Activated T-helper 2 cell treated with anti-CD3 and anti-CD28 coated beads, Interferon-gamma antibody, Interleukin-2, Interleukin-4, amounts not matched to agents 10 μg/mL and 5 μg/mL and 100 μg/mL, durations not matched to agents 14 hours and 24 hours and 36 hours (primary cell): ENCODE measurements around the gene CD74. TPM values are rescaled to one million over a fixed set of nuclear protein-coding genes. Genes with fewer than 3 reads are reported as not detected.

Experiments
- DNase-seq: peaks from one replicate; pipeline ENCODE4 v3.0.0; 2021; ENCODE audit warnings: low spot score
- H3K27ac Mint-ChIP-seq: one replicate; pipeline ENCODE4 v1.8.0; 2021; ENCODE audit warnings: mixed read lengths
- H3K27me3 Mint-ChIP-seq: one replicate; pipeline ENCODE4 v1.8.0; 2021; ENCODE audit warnings: low read depth, mixed read lengths
- H3K36me3 Mint-ChIP-seq: one replicate; pipeline ENCODE4 v1.8.0; 2021; ENCODE audit warnings: low read depth, mixed read lengths
- H3K4me1 Mint-ChIP-seq: one replicate; pipeline ENCODE4 v1.8.0; 2021; ENCODE audit warnings: low read depth, mixed read lengths
- H3K4me3 Mint-ChIP-seq: one replicate; pipeline ENCODE4 v1.8.0; 2021; ENCODE audit warnings: low read depth, mild to moderate bottlenecking, moderate library complexity, mixed read lengths
- H3K9me3 Mint-ChIP-seq: one replicate; pipeline ENCODE4 v1.8.0; 2021; ENCODE audit warnings: mixed read lengths
- intact Hi-C: fragments of 100-400 bp; cut with micrococcal nuclease; formaldehyde crosslinking; loops from one replicate; pipeline ENCODE4 v1.15.1; 2023
- total RNA-seq: library from RNA; stranded (reverse); gene quantifications from 2 replicates; pipeline ENCODE4 v1.2.3, GENCODE V29; 2022

The CD74 gene
- total RNA-seq, 1 donor from 2014 or later, result 452 TPM

DNA sequence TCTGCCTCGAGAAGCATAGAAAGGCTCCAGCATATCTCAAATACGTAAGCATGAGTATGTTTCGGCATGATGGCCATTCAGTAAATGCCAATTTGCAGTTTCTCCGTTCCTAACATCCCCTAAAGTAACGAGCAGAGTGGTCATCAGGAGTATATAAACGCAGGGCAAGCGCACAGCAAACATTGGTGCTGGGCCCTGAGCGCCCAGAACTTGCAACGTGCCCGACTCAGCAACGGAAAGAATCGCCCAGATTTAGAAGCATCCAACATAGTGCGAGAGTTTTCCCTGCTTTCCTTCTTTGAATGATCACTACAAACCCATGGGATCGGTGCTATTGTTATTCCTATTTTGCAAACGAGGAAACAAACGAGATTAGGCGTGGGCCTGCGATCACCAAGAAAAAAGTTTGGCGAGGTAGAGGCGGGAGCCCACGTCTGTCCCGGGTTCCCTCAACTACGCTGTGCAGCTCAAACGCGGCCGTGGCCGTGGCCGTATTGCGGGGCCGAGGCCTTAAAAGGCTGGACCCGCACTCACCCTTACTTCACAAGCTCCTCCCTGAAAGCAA, 36.3 kb upstream of the CD74 start:
- Mint-ChIP-seq H3K9me3 (no peaks in the 10 kb centered on the region), H3K4me3 (peak overlapping the region; percentile 99), H3K27me3 (no peaks in the 10 kb centered on the region), H3K36me3 (peaks cover 56% of the 10 kb centered on the region), H3K27ac (peak overlapping the region; percentile 100), H3K4me1 (peaks cover 23% of the 10 kb centered on the region)
- no peak for DNase-seq
- intact Hi-C loops, result loop anchor here (1.0 to 2.0 kb wide), 3 partner anchors 37 to 448 kb away; partner anchors contain the start of genes CD74, HMGXB3, TCOF1 and TIGD6

DNA sequence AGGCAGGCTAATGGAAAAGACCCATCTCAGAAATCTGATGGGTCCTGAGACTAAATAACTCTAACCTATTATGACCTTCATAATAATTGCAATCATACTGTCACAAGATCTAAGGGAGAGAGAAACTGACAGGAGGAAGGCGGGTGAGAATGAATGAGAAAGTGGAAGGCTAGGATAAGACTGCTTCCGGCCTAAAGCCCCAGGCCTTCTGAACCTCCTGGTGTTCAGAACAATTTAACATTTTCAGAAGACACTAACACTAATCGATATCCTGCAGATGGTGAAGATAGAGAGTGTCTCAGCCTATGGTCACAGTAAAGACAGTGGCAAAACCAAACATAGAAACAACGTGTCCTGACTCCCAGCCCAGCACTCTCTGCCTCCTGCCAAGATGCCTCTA, 35.6 kb upstream of the CD74 start:
- Mint-ChIP-seq H3K4me3 (peak overlapping the region; percentile 99), H3K36me3 (peaks cover 63% of the 10 kb centered on the region), H3K27me3 (no peaks in the 10 kb centered on the region), H3K4me1 (peaks cover 23% of the 10 kb centered on the region), H3K9me3 (no peaks in the 10 kb centered on the region), H3K27ac (peak overlapping the region; percentile 100)
- intact Hi-C loops, result loop anchor here (2.0 kb wide), 1 partner anchor 448 kb away; the partner anchor contains the start of genes HMGXB3 and TIGD6
- no peak for DNase-seq

DNA sequence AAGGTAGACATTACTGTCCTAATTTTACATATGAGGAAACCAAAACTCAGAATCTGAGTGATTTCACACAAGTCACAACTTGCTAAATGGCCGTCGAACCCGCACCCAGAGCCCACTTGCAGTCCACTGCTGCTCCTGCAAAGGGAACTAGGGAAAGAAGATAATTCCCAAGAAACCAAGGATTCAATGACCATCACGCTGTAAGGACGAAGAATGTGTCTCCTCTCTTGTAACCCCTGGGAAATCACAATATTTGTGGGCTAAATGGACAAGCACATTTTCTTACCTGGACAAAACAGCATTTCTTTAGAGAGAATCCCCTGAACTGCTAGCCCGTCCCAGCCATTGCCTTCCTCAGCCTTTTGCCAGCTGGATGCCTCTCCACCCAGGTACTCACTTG, 34.5 kb upstream of the CD74 start:
- Mint-ChIP-seq H3K4me1 (peaks cover 23% of the 10 kb centered on the region), H3K36me3 (peaks cover 69% of the 10 kb centered on the region), H3K27ac (peak overlapping the region; percentile 52), H3K9me3 (no peaks in the 10 kb centered on the region), H3K4me3 (peak overlapping the region; percentile 99), H3K27me3 (no peaks in the 10 kb centered on the region)
- DNase-seq, result no peak
- intact Hi-C loops, result no loop called here

DNA sequence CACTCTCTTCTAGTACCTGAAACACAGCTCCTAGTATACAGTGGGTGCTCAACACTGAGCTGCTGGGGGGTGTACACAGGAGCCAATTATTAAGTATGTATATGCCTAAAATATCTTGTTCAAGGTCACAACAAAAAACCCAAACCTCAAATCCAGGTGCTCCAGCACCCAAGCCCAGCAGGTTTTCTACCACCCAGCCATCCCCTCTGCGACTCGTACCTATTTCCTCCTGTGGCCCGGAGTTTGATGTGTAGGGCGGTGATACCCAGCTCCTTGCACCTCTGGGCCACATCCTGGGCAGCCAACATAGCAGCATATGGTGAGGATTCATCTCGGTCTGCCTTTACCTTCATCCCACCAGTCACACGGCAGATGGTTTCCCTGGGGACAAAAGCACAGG, 33.9 kb upstream of the CD74 start:
- H3K27ac Mint-ChIP-seq, result peak overlapping the region; percentile 52
- no peak for DNase-seq
- H3K9me3 Mint-ChIP-seq, result no peaks in the 10 kb centered on the region
- intact Hi-C loops, result no loop called here
- peaks cover 73% of the 10 kb centered on the region for H3K36me3 Mint-ChIP-seq
- H3K4me1 Mint-ChIP-seq, result peaks cover 23% of the 10 kb centered on the region
- no peak overlapping the region for H3K4me3 Mint-ChIP-seq
- H3K27me3 Mint-ChIP-seq, result no peaks in the 10 kb centered on the region

DNA sequence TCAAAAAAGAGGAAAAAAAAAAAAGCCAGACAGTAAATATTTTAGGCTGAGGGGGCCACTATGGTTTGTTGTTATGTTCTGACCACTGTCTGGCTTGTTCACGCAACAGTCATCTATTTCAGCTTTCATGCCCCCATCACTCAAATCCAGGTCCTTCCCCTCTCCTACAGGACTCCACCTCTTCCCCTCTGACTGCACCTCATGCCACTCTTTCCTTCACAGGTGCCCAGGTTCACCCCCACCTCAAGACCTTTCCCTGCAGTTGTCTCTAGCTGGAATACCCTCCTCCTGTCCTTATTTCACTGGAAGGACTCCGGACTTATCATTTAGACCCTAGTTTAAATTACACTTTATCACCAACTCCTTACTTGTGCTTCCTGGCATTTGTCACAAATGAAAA, 33.4 kb upstream of the CD74 start:
- Mint-ChIP-seq H3K4me3 (no peak overlapping the region), H3K36me3 (peaks cover 76% of the 10 kb centered on the region), H3K4me1 (peaks cover 23% of the 10 kb centered on the region), H3K9me3 (no peaks in the 10 kb centered on the region), H3K27me3 (no peaks in the 10 kb centered on the region), H3K27ac (no peak overlapping the region)
- DNase-seq, result no peak
- intact Hi-C loops, result no loop called here

DNA sequence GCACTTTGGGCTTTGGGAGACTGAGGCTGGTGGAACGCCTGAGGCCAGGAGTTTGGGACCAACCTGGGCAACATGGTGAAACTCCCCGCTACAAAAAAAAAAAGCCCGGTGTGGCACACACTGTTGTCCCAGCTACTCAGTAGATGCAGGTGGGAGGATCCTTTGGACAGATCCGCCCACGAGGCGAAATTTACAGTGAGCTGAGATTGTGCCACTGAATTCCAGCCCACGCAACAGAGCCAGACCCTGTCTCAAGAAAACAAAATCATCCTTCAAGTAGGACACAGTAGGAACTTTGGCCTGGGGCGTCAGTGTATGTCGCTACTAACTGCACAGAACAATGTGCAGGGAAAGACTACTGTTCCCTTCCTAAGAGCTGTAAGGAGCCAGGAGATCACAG, 32.1 kb upstream of the CD74 start:
- Mint-ChIP-seq H3K4me3 (no peak overlapping the region), H3K27ac (peak overlapping the region; percentile 43), H3K4me1 (peaks cover 23% of the 10 kb centered on the region), H3K27me3 (no peaks in the 10 kb centered on the region), H3K36me3 (peaks cover 78% of the 10 kb centered on the region), H3K9me3 (no peaks in the 10 kb centered on the region)
- DNase-seq, result no peak
- intact Hi-C loops, result no loop called here

DNA sequence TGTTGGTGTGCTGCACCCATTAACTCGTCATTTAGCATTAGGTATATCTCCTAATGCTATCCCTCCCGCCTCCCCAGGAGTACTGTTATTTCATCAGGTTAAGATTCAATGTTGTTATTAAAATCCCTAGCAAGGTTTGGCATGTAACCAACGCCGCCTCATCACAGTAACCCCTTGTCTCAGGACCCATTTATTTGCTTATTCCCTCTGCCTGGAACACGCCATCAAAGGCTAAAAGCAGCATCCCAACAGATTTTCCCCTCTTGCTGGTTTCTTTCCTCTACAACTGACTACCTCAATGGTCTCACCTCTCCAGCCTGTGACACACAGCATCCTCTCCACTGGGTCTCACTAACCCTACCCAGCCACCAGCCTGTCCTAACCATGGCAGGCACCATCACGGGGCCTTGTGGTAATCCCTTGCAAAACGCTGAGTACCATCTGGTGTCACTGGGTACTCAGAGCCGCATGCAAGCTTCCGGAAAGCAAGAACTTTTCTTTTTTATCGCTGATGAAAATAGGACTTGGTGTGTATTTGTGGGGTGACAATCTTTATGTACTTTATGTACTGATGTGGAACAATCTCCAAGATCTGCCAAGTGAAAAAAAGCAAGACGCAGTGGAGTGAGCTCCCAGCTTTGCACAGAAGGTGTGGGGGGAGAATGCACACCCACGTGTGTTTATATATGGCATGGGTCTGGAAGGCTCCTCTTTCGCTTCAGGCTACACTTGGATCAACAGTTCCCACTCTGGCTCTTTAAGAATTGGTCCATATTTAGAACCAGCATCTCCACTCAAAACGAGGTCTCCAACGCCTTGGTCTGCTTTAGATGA, 30.7 kb upstream of the CD74 start:
- intact Hi-C loops, result no loop called here
- peaks cover 21% of the 10 kb centered on the region for H3K4me1 Mint-ChIP-seq
- no peak overlapping the region for H3K27ac Mint-ChIP-seq
- no peak overlapping the region for H3K4me3 Mint-ChIP-seq
- H3K9me3 Mint-ChIP-seq, result no peaks in the 10 kb centered on the region
- peaks cover 65% of the 10 kb centered on the region for H3K36me3 Mint-ChIP-seq
- H3K27me3 Mint-ChIP-seq, result no peaks in the 10 kb centered on the region
- DNase-seq, result no peak

DNA sequence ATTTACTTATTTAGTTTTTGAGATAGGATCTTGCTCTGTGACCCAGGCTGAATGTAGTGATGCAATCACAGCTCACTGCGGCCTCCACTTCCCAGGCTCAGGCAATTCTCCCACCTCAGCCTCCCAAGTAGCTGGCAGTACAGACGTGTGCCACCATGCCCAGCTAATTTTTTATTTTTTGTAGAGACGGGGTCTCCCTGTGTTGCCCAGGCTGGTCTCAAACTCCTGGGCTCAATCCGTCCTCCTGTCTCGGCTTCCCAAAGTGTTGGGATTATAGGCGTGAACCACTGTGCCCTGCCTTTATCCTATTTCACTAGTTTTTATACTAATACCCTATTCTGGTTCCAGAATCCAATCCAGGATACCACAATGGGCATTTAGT, 30.0 kb upstream of the CD74 start:
- intact Hi-C loops, result no loop called here
- Mint-ChIP-seq H3K27ac (no peak overlapping the region), H3K36me3 (peaks cover 57% of the 10 kb centered on the region)

DNA sequence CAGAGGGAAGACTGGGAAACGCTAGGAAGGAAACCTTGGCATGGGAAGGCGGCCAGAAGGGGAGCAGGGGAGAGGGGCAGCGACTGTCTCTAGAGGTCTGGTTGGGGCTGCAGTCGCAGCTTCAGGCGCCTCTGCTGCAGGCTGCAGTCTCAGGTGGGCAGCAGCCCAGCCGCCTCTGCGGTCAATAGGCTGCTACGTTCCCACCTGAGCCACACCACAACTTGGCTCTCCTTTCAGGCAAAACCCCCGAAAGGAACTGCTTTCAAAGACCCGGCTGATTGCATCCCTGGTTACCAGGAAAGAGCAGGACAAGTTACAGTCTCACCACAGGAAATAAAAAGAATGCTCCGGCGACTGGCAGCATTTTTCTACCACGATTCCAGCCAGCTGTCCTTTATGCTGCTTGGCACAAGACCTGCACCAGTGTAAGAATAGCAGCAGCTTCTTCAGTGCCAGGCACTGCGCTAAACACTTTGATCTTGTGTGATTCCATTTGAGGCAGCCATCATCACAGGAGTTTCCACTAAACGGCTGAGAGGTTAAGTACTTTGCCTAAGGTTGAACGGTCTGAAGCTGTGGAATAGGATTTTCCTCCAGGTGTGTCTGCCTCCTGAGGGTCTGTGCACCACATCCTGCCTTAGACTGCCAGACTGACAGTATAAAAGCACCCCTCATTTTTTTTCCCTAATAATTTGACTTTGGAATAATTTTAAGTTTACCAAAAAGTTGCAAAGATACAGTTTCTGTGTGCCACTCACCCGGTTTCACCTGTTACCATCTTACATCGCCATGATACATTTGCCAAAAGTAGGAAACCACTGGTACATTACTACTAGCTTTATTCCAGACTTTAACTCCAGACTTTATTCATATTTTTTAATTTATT, 29.3 kb upstream of the CD74 start:
- no peaks in the 10 kb centered on the region for H3K9me3 Mint-ChIP-seq
- H3K4me1 Mint-ChIP-seq, result peaks cover 13% of the 10 kb centered on the region
- peak overlapping the region; percentile 7 for H3K27ac Mint-ChIP-seq
- H3K4me3 Mint-ChIP-seq, result no peak overlapping the region
- peaks cover 51% of the 10 kb centered on the region for H3K36me3 Mint-ChIP-seq
- intact Hi-C loops, result no loop called here
- no peaks in the 10 kb centered on the region for H3K27me3 Mint-ChIP-seq
- no peak for DNase-seq

More for the DNA sequence above, 30.0 kb upstream of the CD74 start:
- Mint-ChIP-seq H3K4me3 (no peak overlapping the region), H3K9me3 (no peaks in the 10 kb centered on the region), H3K4me1 (peaks cover 14% of the 10 kb centered on the region), H3K27me3 (no peaks in the 10 kb centered on the region)
- no peak for DNase-seq

DNA sequence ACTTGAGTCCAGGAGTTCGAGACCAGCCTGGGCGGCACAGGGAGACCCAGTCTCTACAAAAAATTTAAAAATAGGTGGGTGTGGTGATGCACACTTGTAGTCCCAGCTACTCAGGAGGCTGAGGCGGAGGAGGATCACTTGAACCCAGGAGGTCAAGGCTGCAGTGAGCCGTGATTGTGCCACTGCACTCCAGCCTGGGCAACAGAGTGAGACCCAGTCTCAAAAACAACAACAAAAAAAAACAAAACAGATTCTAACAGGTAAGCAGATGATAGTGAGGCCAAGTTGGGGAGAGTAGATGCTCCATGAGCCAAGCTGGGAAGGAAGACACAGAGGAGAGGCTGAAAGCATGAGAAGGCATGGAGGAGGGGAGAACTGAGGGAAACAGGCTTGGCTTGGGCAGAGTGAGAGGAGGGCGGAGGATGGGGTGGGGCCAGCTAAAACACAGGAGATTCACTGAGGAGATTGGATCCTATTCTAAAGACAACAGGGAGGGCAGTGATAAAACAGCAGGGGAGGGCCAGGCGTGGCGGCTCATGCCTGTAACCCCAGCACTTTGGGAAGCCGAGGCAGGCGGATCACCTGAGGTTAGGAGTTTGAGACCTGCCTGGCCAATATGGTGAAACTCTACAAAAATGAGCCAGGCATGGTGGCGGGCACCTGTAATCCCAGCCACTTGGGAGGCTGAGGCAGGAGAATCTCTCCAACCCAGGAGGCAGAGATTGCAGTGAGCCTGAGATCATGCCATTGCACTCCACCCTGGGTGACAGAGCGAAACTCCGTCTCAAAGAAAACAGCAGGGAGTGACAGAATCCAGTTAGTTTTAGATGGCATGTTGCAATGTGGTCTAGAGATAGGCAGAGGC, 28.5 kb upstream of the CD74 start:
- no peak for DNase-seq
- Mint-ChIP-seq H3K4me3 (no peak overlapping the region), H3K4me1 (peaks cover 12% of the 10 kb centered on the region), H3K9me3 (no peaks in the 10 kb centered on the region), H3K36me3 (peaks cover 42% of the 10 kb centered on the region), H3K27me3 (no peaks in the 10 kb centered on the region), H3K27ac (peak overlapping the region; percentile 23)
- intact Hi-C loops, result no loop called here

DNA sequence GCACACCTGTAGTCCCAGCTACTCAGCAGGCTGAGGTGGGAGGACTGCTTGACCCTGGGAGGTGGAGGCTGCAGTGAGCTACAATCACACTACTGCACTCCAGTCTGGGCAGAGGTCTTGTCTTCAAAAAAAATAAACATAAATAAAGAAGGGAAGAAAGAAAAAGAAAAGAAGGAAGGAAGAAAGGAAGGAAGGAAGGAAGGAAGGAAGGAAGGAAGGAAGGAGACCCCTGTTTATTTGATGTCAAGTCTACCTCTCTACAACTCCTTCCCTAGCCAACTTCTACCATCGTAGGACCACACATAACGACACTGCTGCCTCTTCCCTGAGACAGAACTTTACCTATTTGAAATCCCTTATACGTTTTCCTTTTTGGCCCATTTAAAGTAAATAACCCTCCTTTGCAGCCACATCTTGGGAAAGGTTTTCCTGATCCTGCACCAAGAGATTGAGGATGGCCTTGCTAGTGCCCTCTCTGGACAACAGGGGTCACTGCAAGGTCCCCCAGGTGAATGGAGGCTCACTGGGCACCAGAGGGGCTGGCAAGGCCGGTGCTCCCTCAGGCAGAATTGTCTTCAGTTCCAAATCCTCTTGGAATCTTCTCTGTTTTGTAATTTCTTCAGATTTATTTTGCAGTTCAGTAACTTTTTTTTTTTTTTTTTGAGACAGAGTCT, 26.3 kb upstream of the CD74 start:
- Mint-ChIP-seq H3K4me3 (no peak overlapping the region), H3K9me3 (no peaks in the 10 kb centered on the region), H3K36me3 (peaks cover 21% of the 10 kb centered on the region), H3K4me1 (peaks cover 11% of the 10 kb centered on the region), H3K27ac (no peak overlapping the region), H3K27me3 (no peaks in the 10 kb centered on the region)
- no peak for DNase-seq
- intact Hi-C loops, result loop anchor here (5.0 kb wide), 1 partner anchor 42 kb away; no protein-coding TSS in a partner anchor
